GM23338 (cell line): ENCODE data around the gene CHD9. TPM values are rescaled to one million over a fixed set of nuclear protein-coding genes. Genes with fewer than 3 reads are reported as not detected.

ENCODE experiments used
- CREB1 ChIP-seq: fragments of 250-450 bp; sonication (Bioruptor Pico); IDR thresholded peaks from 2 replicates; pipeline ENCODE4 v1.5.0; 2020; ENCODE audit warnings: low read depth, mild to moderate bottlenecking, moderate library complexity
- EZH2 ChIP-seq: fragments of 200-600 bp; sonication (generic); IDR thresholded peaks from one replicate; pipeline ENCODE4 v1.8.0; 2017; ENCODE audit warnings: antibody characterized with exemption, mild to moderate bottlenecking, low read depth; ENCODE audit not compliant: unreplicated experiment
- EZH2phosphoT487 ChIP-seq: fragments of 200-600 bp; sonication (generic); IDR thresholded peaks from one replicate; pipeline ENCODE4 v1.8.1; 2018; ENCODE audit warnings: antibody characterized with exemption; ENCODE audit not compliant: unreplicated experiment
- JUNB ChIP-seq: IDR thresholded peaks from one replicate; pipeline ENCODE4 v1.6.1; 2016; ENCODE audit warnings: antibody characterized with exemption; ENCODE audit not compliant: unreplicated experiment
- NANOG ChIP-seq: IDR thresholded peaks from 2 replicates; pipeline ENCODE4 v1.6.1; 2016; ENCODE audit warnings: antibody characterized with exemption, borderline replicate concordance
- POLR2AphosphoS5 ChIP-seq: IDR thresholded peaks from 2 replicates; pipeline ENCODE4 v1.6.1; 2016; ENCODE audit warnings: antibody characterized with exemption, low read depth
- REST ChIP-seq: IDR thresholded peaks from one replicate; pipeline ENCODE4 v1.6.1; 2018; ENCODE audit warnings: antibody characterized with exemption; ENCODE audit not compliant: unreplicated experiment
- STAT1 ChIP-seq: IDR thresholded peaks from one replicate; pipeline ENCODE4 v1.6.1; 2016; ENCODE audit warnings: antibody characterized with exemption; ENCODE audit not compliant: unreplicated experiment
- ZNF331 ChIP-seq: fragments of 250-450 bp; sonication (Bioruptor Pico); IDR thresholded peaks from 2 replicates; pipeline ENCODE4 v1.5.0; 2020; ENCODE audit warnings: low read depth, mild to moderate bottlenecking, moderate library complexity
- polyA plus RNA-seq: library from polyadenylated mRNA; unstranded; fragments of >200 nt; fragmentation: Nextera tagmentation; extraction: Ambion mirVana; gene quantifications from 2 replicates; pipeline ENCODE4 v1.2.1, GENCODE V29; 2016
- total RNA-seq: library from RNA; depleted of rRNA; stranded (reverse); fragments of >200 nt; shearing (Covaris generic); gene quantifications from 2 replicates; pipeline ENCODE4 v1.2.3, GENCODE V29; 2014
- TF ChIP-seq, protein P1 (sequence below): fragments of 250-450 bp; sonication (Bioruptor Pico); IDR thresholded peaks from 2 replicates; pipeline ENCODE4 v1.5.0; 2020; ENCODE audit warnings: mild to moderate bottlenecking, moderate library complexity
- TF ChIP-seq, protein P2 (sequence below): IDR thresholded peaks from 2 replicates; pipeline ENCODE4 v1.6.1; 2016; ENCODE audit warnings: antibody characterized with exemption

The CHD9 gene
- total and polyA plus RNA-seq, 2 experiments from 2014 or later, result 18.8 to 46.6 TPM

DNA sequence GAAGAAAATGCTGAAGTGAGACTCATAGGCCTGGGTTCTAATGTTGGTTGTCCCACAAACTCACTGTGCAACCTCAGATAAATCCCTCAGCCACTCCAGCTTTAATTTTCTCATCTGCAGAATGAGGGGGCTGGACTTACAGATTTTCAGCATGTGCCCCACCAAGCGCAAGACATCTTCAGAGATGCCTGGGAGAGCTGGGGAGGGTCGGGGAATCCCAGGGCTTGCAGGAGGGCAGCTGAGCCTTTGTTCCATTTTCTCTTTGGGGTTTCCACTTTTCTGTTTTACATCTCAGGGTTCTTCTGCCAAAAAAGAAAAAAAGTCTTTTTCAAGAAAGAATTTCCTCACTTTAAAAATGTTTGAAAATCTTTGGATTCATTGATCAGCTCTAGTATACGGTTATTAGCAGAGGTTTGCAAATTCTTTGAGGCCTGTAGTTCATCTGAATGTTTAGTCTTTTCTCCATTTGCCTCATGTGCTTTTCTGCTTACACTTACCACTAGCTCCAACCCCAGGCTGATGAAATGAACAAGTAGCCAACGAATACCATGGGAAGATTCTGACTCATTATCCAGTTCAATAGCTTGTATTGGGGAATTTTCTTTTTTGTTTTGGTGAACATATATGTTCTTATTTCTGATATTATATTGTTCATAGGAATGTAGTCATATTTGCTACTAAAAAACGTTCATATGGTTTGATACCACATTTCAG is 56.4 kb downstream of the CHD9 start (continued):
- TF ChIP-seq, protein P1, sequence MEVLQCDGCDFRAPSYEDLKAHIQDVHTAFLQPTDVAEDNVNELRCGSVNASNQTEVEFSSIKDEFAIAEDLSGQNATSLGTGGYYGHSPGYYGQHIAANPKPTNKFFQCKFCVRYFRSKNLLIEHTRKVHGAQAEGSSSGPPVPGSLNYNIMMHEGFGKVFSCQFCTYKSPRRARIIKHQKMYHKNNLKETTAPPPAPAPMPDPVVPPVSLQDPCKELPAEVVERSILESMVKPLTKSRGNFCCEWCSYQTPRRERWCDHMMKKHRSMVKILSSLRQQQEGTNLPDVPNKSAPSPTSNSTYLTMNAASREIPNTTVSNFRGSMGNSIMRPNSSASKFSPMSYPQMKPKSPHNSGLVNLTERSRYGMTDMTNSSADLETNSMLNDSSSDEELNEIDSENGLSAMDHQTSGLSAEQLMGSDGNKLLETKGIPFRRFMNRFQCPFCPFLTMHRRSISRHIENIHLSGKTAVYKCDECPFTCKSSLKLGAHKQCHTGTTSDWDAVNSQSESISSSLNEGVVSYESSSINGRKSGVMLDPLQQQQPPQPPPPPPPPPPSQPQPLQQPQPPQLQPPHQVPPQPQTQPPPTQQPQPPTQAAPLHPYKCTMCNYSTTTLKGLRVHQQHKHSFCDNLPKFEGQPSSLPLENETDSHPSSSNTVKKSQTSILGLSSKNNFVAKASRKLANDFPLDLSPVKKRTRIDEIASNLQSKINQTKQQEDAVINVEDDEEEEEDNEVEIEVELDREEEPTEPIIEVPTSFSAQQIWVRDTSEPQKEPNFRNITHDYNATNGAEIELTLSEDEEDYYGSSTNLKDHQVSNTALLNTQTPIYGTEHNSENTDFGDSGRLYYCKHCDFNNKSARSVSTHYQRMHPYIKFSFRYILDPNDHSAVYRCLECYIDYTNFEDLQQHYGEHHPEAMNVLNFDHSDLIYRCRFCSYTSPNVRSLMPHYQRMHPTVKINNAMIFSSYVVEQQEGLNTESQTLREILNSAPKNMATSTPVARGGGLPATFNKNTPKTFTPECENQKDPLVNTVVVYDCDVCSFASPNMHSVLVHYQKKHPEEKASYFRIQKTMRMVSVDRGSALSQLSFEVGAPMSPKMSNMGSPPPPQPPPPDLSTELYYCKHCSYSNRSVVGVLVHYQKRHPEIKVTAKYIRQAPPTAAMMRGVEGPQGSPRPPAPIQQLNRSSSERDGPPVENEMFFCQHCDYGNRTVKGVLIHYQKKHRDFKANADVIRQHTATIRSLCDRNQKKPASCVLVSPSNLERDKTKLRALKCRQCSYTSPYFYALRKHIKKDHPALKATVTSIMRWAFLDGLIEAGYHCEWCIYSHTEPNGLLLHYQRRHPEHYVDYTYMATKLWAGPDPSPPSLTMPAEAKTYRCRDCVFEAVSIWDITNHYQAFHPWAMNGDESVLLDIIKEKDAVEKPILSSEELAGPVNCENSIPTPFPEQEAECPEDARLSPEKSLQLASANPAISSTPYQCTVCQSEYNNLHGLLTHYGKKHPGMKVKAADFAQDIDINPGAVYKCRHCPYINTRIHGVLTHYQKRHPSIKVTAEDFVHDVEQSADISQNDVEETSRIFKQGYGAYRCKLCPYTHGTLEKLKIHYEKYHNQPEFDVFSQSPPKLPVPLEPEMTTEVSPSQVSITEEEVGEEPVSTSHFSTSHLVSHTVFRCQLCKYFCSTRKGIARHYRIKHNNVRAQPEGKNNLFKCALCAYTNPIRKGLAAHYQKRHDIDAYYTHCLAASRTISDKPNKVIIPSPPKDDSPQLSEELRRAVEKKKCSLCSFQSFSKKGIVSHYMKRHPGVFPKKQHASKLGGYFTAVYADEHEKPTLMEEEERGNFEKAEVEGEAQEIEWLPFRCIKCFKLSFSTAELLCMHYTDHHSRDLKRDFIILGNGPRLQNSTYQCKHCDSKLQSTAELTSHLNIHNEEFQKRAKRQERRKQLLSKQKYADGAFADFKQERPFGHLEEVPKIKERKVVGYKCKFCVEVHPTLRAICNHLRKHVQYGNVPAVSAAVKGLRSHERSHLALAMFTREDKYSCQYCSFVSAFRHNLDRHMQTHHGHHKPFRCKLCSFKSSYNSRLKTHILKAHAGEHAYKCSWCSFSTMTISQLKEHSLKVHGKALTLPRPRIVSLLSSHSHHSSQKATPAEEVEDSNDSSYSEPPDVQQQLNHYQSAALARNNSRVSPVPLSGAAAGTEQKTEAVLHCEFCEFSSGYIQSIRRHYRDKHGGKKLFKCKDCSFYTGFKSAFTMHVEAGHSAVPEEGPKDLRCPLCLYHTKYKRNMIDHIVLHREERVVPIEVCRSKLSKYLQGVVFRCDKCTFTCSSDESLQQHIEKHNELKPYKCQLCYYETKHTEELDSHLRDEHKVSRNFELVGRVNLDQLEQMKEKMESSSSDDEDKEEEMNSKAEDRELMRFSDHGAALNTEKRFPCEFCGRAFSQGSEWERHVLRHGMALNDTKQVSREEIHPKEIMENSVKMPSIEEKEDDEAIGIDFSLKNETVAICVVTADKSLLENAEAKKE (CRISPR knock-in tag), result no peak
- no peak for TF ChIP-seq EZH2phosphoT487
- TF ChIP-seq CREB1 (CRISPR knock-in tag), result no peak
- TF ChIP-seq STAT1, result no peak
- TF ChIP-seq JUNB, result no peak
- TF ChIP-seq ZNF331, result no peak
- no peak for TF ChIP-seq NANOG
- no peak for TF ChIP-seq POLR2AphosphoS5
- no peak for TF ChIP-seq EZH2
- no peak for TF ChIP-seq REST
- TF ChIP-seq, protein P2, sequence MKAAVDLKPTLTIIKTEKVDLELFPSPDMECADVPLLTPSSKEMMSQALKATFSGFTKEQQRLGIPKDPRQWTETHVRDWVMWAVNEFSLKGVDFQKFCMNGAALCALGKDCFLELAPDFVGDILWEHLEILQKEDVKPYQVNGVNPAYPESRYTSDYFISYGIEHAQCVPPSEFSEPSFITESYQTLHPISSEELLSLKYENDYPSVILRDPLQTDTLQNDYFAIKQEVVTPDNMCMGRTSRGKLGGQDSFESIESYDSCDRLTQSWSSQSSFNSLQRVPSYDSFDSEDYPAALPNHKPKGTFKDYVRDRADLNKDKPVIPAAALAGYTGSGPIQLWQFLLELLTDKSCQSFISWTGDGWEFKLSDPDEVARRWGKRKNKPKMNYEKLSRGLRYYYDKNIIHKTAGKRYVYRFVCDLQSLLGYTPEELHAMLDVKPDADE, result no peak
